IMR-90 (cell line): ENCODE results near the gene TNK1. TPM values are rescaled to one million over a fixed set of nuclear protein-coding genes. Genes with fewer than 3 reads are reported as not detected.
"Not testable (repeated sequence)": the region's sequence is repeated elsewhere in the genome, so short reads cannot be mapped to it uniquely, and the experiment has no call there.

Experiments
- ATAC-seq: fragments of 200-7000 bp; cut with Tn5 transposase; 2 replicates; pipeline ENCODE4 v1.9.1; 2020; ENCODE audit warnings: low read depth, mild to moderate bottlenecking, moderate library complexity
- BruUV-seq: library from RNA; stranded (reverse); fragments of 400-500 nt; replicated peaks from 2 replicates; lab custom pipeline; 2021; lab: Mats Ljungman, UMichigan
- CTCF ChIA-PET: fragments of 300-600 bp; formaldehyde crosslinking; extraction: SDS; loops from one replicate; lab custom pipeline; 2021; ENCODE audit warnings: antibody characterized with exemption; lab: Yijun Ruan, JAX
- POLR2A ChIA-PET: fragments of 300-600 bp; sonication (Branson Sonifier 250); formaldehyde crosslinking; loops from one replicate; lab custom pipeline; 2022; ENCODE audit warnings: antibody characterized with exemption; ENCODE audit not compliant: unreplicated experiment; lab: Charles Lee
- DNase-seq: peaks from one replicate; pipeline ENCODE4 v3.0.0; 2013
- H2AFZ ChIP-seq: replicated peaks from 2 replicates; pipeline ENCODE3; 2013; ENCODE audit warnings: low read length, mild to moderate bottlenecking; ENCODE audit not compliant: poor library complexity
- H2AK5ac ChIP-seq: 2 replicates; pipeline ENCODE4 v1.6.1; 2013; ENCODE audit warnings: low read depth, low read length, inconsistent platforms
- H2AK9ac ChIP-seq: replicated peaks from 2 replicates; pipeline ENCODE3; 2013; ENCODE audit warnings: mild to moderate bottlenecking, low read depth, low read length, moderate library complexity; ENCODE audit not compliant: poor library complexity
- H2BK120ac ChIP-seq: 2 replicates; pipeline ENCODE4 v1.6.1; 2013; ENCODE audit warnings: low read depth, low read length, inconsistent platforms
- H2BK15ac ChIP-seq: 3 replicates; pipeline ENCODE4 v1.6.1; 2013; ENCODE audit warnings: low read depth, low read length, inconsistent platforms
- H2BK20ac ChIP-seq: 2 replicates; pipeline ENCODE4 v1.6.1; 2013; ENCODE audit warnings: low read depth, mild to moderate bottlenecking, inconsistent platforms, low read length, moderate library complexity
- H2BK5ac ChIP-seq: 2 replicates; pipeline ENCODE4 v1.6.1; 2013; ENCODE audit warnings: mild to moderate bottlenecking, low read depth, low read length, inconsistent platforms; ENCODE audit not compliant: poor library complexity, severe bottlenecking
- H3K14ac ChIP-seq: replicated peaks from 2 replicates; pipeline ENCODE4 v1.6.1; 2013; ENCODE audit warnings: low read depth, low read length, inconsistent platforms
- H3K18ac ChIP-seq: 2 replicates; pipeline ENCODE4 v1.6.1; 2013; ENCODE audit warnings: low read depth, low read length, control low read depth
- H3K23ac ChIP-seq: 2 replicates; pipeline ENCODE4 v1.6.1; 2013; ENCODE audit warnings: low read depth, low read length, inconsistent platforms
- H3K27ac ChIP-seq: 2 replicates; pipeline ENCODE4 v1.5.1; 2013; ENCODE audit warnings: mild to moderate bottlenecking, control low read depth, low read length; ENCODE audit not compliant: insufficient read depth
- H3K27me3 ChIP-seq: 2 replicates; pipeline ENCODE4 v1.6.1; 2013; ENCODE audit warnings: low read length; ENCODE audit not compliant: control insufficient read depth, insufficient read depth
- H3K36me3 ChIP-seq: 2 replicates; pipeline ENCODE4 v1.6.1; 2013; ENCODE audit warnings: low read length, mixed read lengths; ENCODE audit not compliant: control insufficient read depth, insufficient read depth
- H3K4ac ChIP-seq: 2 replicates; pipeline ENCODE4 v1.6.1; 2013; ENCODE audit warnings: low read depth, low read length, inconsistent platforms
- H3K4me1 ChIP-seq: 2 replicates; pipeline ENCODE4 v1.6.1; 2013; ENCODE audit warnings: low read length, mixed read lengths; ENCODE audit not compliant: control insufficient read depth, insufficient read depth
- H3K4me2 ChIP-seq: 2 replicates; pipeline ENCODE4 v1.6.1; 2013; ENCODE audit warnings: low read depth, mild to moderate bottlenecking, control low read depth, low read length, moderate library complexity
- H3K4me3 ChIP-seq: 2 replicates; pipeline ENCODE4 v1.5.1; 2013; ENCODE audit warnings: low read depth, mild to moderate bottlenecking, control low read depth, low read length, moderate library complexity; ENCODE audit not compliant: insufficient read depth
- H3K56ac ChIP-seq: 2 replicates; pipeline ENCODE4 v1.6.1; 2013; ENCODE audit warnings: low read length, inconsistent platforms; ENCODE audit not compliant: insufficient read depth; ENCODE audit errors: extremely low read depth
- H3K79me1 ChIP-seq, 2 experiments: 2 replicates each; pipeline ENCODE4 v1.6.1; 2013; ENCODE audit warnings: low read length in 2 of 2, inconsistent platforms in 1 of 2, low read depth in 1 of 2
- H3K9ac ChIP-seq: 2 replicates; pipeline ENCODE4 v1.6.1; 2013; ENCODE audit warnings: low read depth, low read length, control low read depth
- H3K9me1 ChIP-seq: 2 replicates; pipeline ENCODE4 v1.6.1; 2013; ENCODE audit warnings: low read length, inconsistent platforms; ENCODE audit not compliant: insufficient read depth
- H3K9me3 ChIP-seq: 2 replicates; pipeline ENCODE4 v1.6.1; 2013; ENCODE audit warnings: low read length; ENCODE audit not compliant: control insufficient read depth, insufficient read depth
- H4K20me1 ChIP-seq: 2 replicates; pipeline ENCODE4 v1.6.1; 2013; ENCODE audit warnings: low read length, inconsistent platforms; ENCODE audit not compliant: insufficient read depth
- H4K5ac ChIP-seq: 2 replicates; pipeline ENCODE4 v1.6.1; 2013; ENCODE audit warnings: mild to moderate bottlenecking, low read depth, low read length, control low read depth
- H4K8ac ChIP-seq, 2 experiments: 2 replicates each; pipeline ENCODE4 v1.6.1; 2013; ENCODE audit warnings: low read depth in 2 of 2, low read length in 2 of 2, control low read depth in 1 of 2, inconsistent platforms in 1 of 2
- H4K91ac ChIP-seq: 2 replicates; pipeline ENCODE4 v1.6.1; 2013; ENCODE audit warnings: low read depth, low read length, inconsistent platforms; ENCODE audit not compliant: insufficient read depth
- ELK1 ChIP-seq: fragments of 150-350 bp; IDR thresholded peaks from 2 replicates; pipeline ENCODE4 v1.6.1; 2016; ENCODE audit warnings: low read depth, mild to moderate bottlenecking, low read length, moderate library complexity, borderline replicate concordance
- WGBS, 2 experiments: methylation state at CpG; one replicate each; pipeline versions ENCODE4 v1.1.5 to v1.1.7; 2013; ENCODE audit warnings: missing lambda C conversion rate in 2 of 2; ENCODE audit not compliant: insufficient read length in 1 of 2; ENCODE audit errors: extremely low coverage in 2 of 2; 5-methylcytosine and 5-hydroxymethylcytosine counted together
- dilution Hi-C: fragments of 300-500 bp; cut with HindIII; formaldehyde crosslinking; loops from one replicate; pipeline ENCODE4 v1.14.3; 2018; ENCODE audit warnings: low sequenced_read_pairs; ENCODE audit not compliant: unreplicated experiment
- in situ Hi-C: fragments of 300-500 bp; cut with MboI; formaldehyde crosslinking; loops from 3 replicates; pipeline ENCODE4 v1.14.3; 2019; ENCODE audit warnings: low sequenced_read_pairs, inconsistent platforms, mixed read lengths
- intact Hi-C: fragments of 100-400 bp; cut with micrococcal nuclease; formaldehyde crosslinking; loops from 2 replicates; pipeline ENCODE4 v1.10.0; 2022
- polyA plus RNA-seq, 3 experiments: library from polyadenylated mRNA; depleted of rRNA; stranded (reverse); fragments of >200 nt; gene quantifications; 2 replicates each; pipeline ENCODE4 v1.2.3, GENCODE V29; 2012; ENCODE audit warnings: low replicate concordance in 1 of 3
- total RNA-seq: library from RNA; depleted of rRNA; stranded (reverse); fragments of >200 nt; gene quantifications from 2 replicates; pipeline ENCODE4 v1.2.3, GENCODE V29; 2012

Gene TNK1
- total and polyA plus RNA-seq, 2 of the 4 experiments (the other 2 are of a cell fraction): 0.44 to 0.54 TPM

DNA sequence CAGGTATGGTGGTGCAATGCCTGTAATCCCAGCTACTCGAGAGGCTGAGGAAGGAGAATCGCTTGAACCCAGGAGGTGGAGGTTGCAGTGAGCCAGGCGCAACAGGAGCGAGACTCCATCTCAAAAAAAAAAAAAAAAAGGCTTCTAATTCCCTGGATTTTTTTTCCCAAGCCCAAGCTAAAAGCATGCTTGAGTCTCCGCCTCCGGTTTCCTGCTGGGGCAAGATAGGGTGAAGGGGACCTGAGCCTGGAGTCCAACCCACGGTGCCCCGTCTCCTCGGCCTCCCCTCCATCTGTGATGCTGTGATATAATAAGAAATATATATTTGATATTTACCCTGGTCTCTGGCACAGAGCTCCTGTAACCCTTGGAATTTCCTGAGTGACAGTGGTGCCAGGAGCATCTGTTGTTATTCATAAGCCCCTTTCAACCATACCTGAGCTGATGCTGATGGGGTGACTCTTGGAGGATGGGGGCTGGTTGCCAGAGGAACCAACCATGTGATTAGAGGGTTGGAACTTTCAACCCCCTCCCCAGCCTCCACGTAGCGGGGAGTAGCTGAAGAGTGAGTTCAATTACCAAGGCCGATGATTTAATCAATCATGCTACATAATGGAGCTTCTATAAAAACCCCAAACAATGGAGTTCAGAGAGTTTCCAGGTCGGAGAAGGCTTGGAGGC, 12.8 kb upstream of the TNK1 start:
- no TSS peak for BruUV-seq
- H3K9me3 ChIP-seq: no peaks in the 10 kb centered on the region
- no peak overlapping the region for H3K4me2 ChIP-seq
- H3K23ac ChIP-seq: no peak overlapping the region
- no peaks in the 10 kb centered on the region for H3K36me3 ChIP-seq
- no peak overlapping the region for H2BK5ac ChIP-seq
- intact Hi-C loops (no loop called here), dilution Hi-C loops (no loop called here), in situ Hi-C loops (no loop called here)
- ChIA-PET POLR2A (no interaction called here), CTCF (no interaction called here)
- no peak overlapping the region for H4K91ac ChIP-seq
- no peak overlapping the region for H2BK120ac ChIP-seq
- no peak for DNase-seq
- no peak overlapping the region for H3K18ac ChIP-seq
- no peak for ATAC-seq
- H2AK5ac ChIP-seq: no peak overlapping the region
- H4K5ac ChIP-seq: no peak overlapping the region
- no peak overlapping the region for H3K4ac ChIP-seq
- no peak overlapping the region for H2BK15ac ChIP-seq
- no peaks in the 10 kb centered on the region for H3K4me1 ChIP-seq
- no peak overlapping the region for H2AFZ ChIP-seq
- TF ChIP-seq ELK1: no peak
- H3K56ac ChIP-seq: no peak overlapping the region
- no peak overlapping the region for H2AK9ac ChIP-seq
- no peak overlapping the region for H4K8ac ChIP-seq
- WGBS, 2 experiments: no CpG with 5 or more reads among the region's 13 CpGs
- no peak overlapping the region for H3K14ac ChIP-seq
- no peak overlapping the region for H3K27ac ChIP-seq
- no peak overlapping the region for H2BK20ac ChIP-seq
- H3K27me3 ChIP-seq: peaks cover 26% of the 10 kb centered on the region
- H3K9me1 ChIP-seq: no peaks in the 10 kb centered on the region
- H3K4me3 ChIP-seq: no peak overlapping the region
- no peak overlapping the region for H3K9ac ChIP-seq
- H4K20me1 ChIP-seq: no peaks in the 10 kb centered on the region
- H3K79me1 ChIP-seq: no peaks in the 10 kb centered on the region

- DNase-seq, in situ Hi-C loops, H2BK120ac ChIP-seq, H3K27ac ChIP-seq, H3K9ac ChIP-seq, H4K8ac ChIP-seq, ATAC-seq, H4K20me1 ChIP-seq, H3K56ac ChIP-seq, H2AK5ac ChIP-seq, H3K23ac ChIP-seq, H4K91ac ChIP-seq, H2BK20ac ChIP-seq, H2AK9ac ChIP-seq, POLR2A ChIA-PET, H3K9me3 ChIP-seq, H3K9me1 ChIP-seq, H3K79me1 ChIP-seq, CTCF ChIA-PET, H3K36me3 ChIP-seq, dilution Hi-C loops, H3K4me2 ChIP-seq, H3K14ac ChIP-seq, intact Hi-C loops, BruUV-seq, H4K5ac ChIP-seq, H2BK5ac ChIP-seq, H3K4ac ChIP-seq, H2BK15ac ChIP-seq, H3K18ac ChIP-seq, H3K4me1 ChIP-seq, H2AFZ ChIP-seq, H3K4me3 ChIP-seq: not testable (repeated sequence)
- WGBS, 2 experiments: no CpG with 5 or more reads among the region's 5 CpGs
- H3K27me3 ChIP-seq: peaks cover 26% of the 10 kb centered on the region
Observed at GRCh38 chr17:7368599-7368994, 12.3 kb upstream of the TNK1 start.
